K562 (cell line): ENCODE measurements around the gene SNX18. TPM values are rescaled to one million over a fixed set of nuclear protein-coding genes. Genes with fewer than 3 reads are reported as not detected.

Experiments
- ATAC-seq: fragments of 200-7000 bp; cut with Tn5 transposase; 3 replicates; pipeline ENCODE4 v1.9.1; 2020; ENCODE audit warnings: moderate library complexity
- BruUV-seq: library from RNA; stranded (reverse); fragments of 400-500 nt; replicated peaks from 2 replicates; lab custom pipeline; 2021; lab: Mats Ljungman, UMichigan
- CTCF ChIA-PET: fragments of 300-600 bp; formaldehyde crosslinking; extraction: SDS; loops from one replicate; lab custom pipeline; 2021; ENCODE audit warnings: low intra/inter-chr PET ratio; lab: Yijun Ruan, JAX
- POLR2A ChIA-PET: fragments of 300-600, 350-650 bp; sonication (Branson Sonifier 250); formaldehyde crosslinking; extraction: SDS; loops from one replicate; lab custom pipeline; 2021; ENCODE audit warnings: antibody characterized with exemption, inconsistent platforms; lab: Yijun Ruan, JAX
- DNase-seq, 4 experiments: peaks; one replicate each; pipeline versions ENCODE4 v3.0.0 to v3.0.0-alpha.2; 2011 to 2018; ENCODE audit warnings: low spot score in 3 of 4, mixed read lengths in 3 of 4; ENCODE audit errors: extremely low read depth in 1 of 4
- FAIRE-seq: peaks from 2 replicates; lab custom pipeline; 2011; peaks lifted over from hg19 to GRCh38; lab: Jason Lieb, UNC
- H2AFZ ChIP-seq: 2 replicates; pipeline ENCODE4 v1.6.0; 2011; ENCODE audit warnings: low read depth, low read length, control low read depth, inconsistent platforms
- H3K27ac ChIP-seq: fragments of 200-600 bp; 3 replicates; pipeline ENCODE4 v1.8.0; 2011; ENCODE audit warnings: low read depth, mild to moderate bottlenecking, control low read depth, inconsistent platforms, low read length, moderate library complexity, mixed read lengths; ENCODE audit errors: extremely low read depth
- H3K27me3 ChIP-seq, 2 experiments: fragments of 300-600 bp in 1 of 2; 2 replicates in 1 of 2; 3 replicates in 1 of 2; pipeline versions ENCODE4 v1.6.0 to v1.8.0; 2011; ENCODE audit warnings: inconsistent platforms in 2 of 2, low read length in 2 of 2, mild to moderate bottlenecking in 1 of 2, mixed read lengths in 1 of 2, moderate library complexity in 1 of 2; ENCODE audit not compliant: control insufficient read depth in 2 of 2, insufficient read depth in 2 of 2
- H3K36me3 ChIP-seq: fragments of 300-600 bp; 3 replicates; pipeline ENCODE4 v1.8.0; 2011; ENCODE audit warnings: mild to moderate bottlenecking, low read length, inconsistent platforms; ENCODE audit not compliant: control insufficient read depth, insufficient read depth
- H3K4me1 ChIP-seq, 2 experiments: fragments of 200-600 bp in 1 of 2; replicated peaks in 1 of 2; 2 replicates in 1 of 2; 3 replicates in 1 of 2; pipeline versions ENCODE4 v1.5.1 to v1.8.0; 2011; ENCODE audit warnings: inconsistent platforms in 2 of 2, low read length in 2 of 2, mild to moderate bottlenecking in 1 of 2, mixed read lengths in 1 of 2, moderate library complexity in 1 of 2; ENCODE audit not compliant: control insufficient read depth in 2 of 2, insufficient read depth in 2 of 2
- H3K4me2 ChIP-seq: 2 replicates; pipeline ENCODE4 v1.6.1; 2011; ENCODE audit warnings: low read length, control low read depth, inconsistent platforms, mixed read lengths; ENCODE audit not compliant: insufficient read depth
- H3K4me3 ChIP-seq: fragments of 200-600 bp; sonication (generic), shearing (Covaris generic); 2 replicates; pipeline ENCODE4 v1.5.1; 2016; ENCODE audit warnings: control low read depth, inconsistent platforms
- H3K79me2 ChIP-seq: fragments of 200-600 bp; 3 replicates; pipeline ENCODE4 v1.8.0; 2011; ENCODE audit warnings: low read length, inconsistent platforms; ENCODE audit not compliant: control insufficient read depth, insufficient read depth
- H3K9ac ChIP-seq, 2 experiments: 2 replicates each; pipeline versions ENCODE4 v1.6.0 to v1.6.1; 2011; ENCODE audit warnings: low read depth in 2 of 2, low read length in 2 of 2, control low read depth in 1 of 2, inconsistent platforms in 1 of 2, mild to moderate bottlenecking in 1 of 2, mixed read lengths in 1 of 2; ENCODE audit not compliant: insufficient read depth in 1 of 2
- H3K9me1 ChIP-seq: one replicate; pipeline ENCODE4 v1.6.0; 2011; ENCODE audit warnings: inconsistent platforms, mild to moderate bottlenecking, low read length, moderate library complexity; ENCODE audit not compliant: control insufficient read depth, insufficient read depth
- H3K9me3 ChIP-seq: replicated peaks from 2 replicates; pipeline ENCODE4 v1.5.1; 2011; ENCODE audit warnings: low read depth, low read length, inconsistent platforms; ENCODE audit not compliant: control insufficient read depth, insufficient read depth
- H4K20me1 ChIP-seq: replicated peaks from 2 replicates; pipeline ENCODE4 v1.6.1; 2011; ENCODE audit warnings: low read length, inconsistent platforms, mixed read lengths; ENCODE audit not compliant: control insufficient read depth, insufficient read depth
- ETV5 ChIP-seq: sonication (generic); formaldehyde crosslinking; IDR thresholded peaks from 2 replicates; pipeline ENCODE4 v1.4.0; 2020; ENCODE audit warnings: low read depth, mild to moderate bottlenecking, missing genetic modification reagents
- MXD1 ChIP-seq: fragments of 250-450 bp; sonication (Bioruptor Pico); IDR thresholded peaks from 2 replicates; pipeline ENCODE4 v1.8.0; 2021; ENCODE audit warnings: borderline replicate concordance, mild to moderate bottlenecking, moderate library complexity; ENCODE audit not compliant: poor library complexity, severe bottlenecking
- NUFIP1 ChIP-seq: fragments of 450-650 bp; IDR thresholded peaks from 2 replicates; pipeline ENCODE4 v1.6.1; 2018; ENCODE audit not compliant: partially characterized antibody
- U2AF1 ChIP-seq: fragments of 200-400 bp; formaldehyde crosslinking; optimal IDR thresholded peaks from 2 replicates; pipeline ENCODE3; 2017; ENCODE audit warnings: mild to moderate bottlenecking, low read depth, low read length, moderate library complexity
- ZKSCAN3 ChIP-seq: fragments of 250-450 bp; sonication (Bioruptor Pico); IDR thresholded peaks from 2 replicates; pipeline ENCODE4 v1.4.0; 2020
- ZNF324 ChIP-seq: fragments of 250-450 bp; sonication (Bioruptor Pico); IDR thresholded peaks from 2 replicates; pipeline ENCODE4 v1.4.0; 2020; ENCODE audit warnings: mild to moderate bottlenecking
- WGBS: fragments of 100-300 bp; shearing (Covaris generic); methylation state at CpG from one replicate; pipeline ENCODE4 v1.1.6; 2016; ENCODE audit warnings: low coverage, mixed read lengths; ENCODE audit not compliant: insufficient coverage; ENCODE audit errors: missing lambda C conversion rate; 5-methylcytosine and 5-hydroxymethylcytosine counted together
- in situ Hi-C: fragments of 300-500 bp; cut with MboI; formaldehyde crosslinking; loops from 4 replicates; pipeline ENCODE4 v1.15.0; 2018; ENCODE audit warnings: inconsistent platforms, mixed read lengths
- intact Hi-C: fragments of 100-400 bp; cut with micrococcal nuclease; formaldehyde crosslinking; loops from 2 replicates; pipeline ENCODE4 v1.14.2; 2022
- polyA plus RNA-seq, 8 experiments: library from polyadenylated mRNA; depleted of rRNA in 4 of 8; stranded (reverse) in 5 of 8; unstranded in 3 of 8; fragments of >200 nt; fragmentation: Nextera tagmentation in 2 of 8; fragmentation: Illumina TruSeq in 1 of 8; extraction: Ambion mirVana in 2 of 8; extraction: Trizol in 1 of 8; gene quantifications; 2 replicates each; pipeline versions ENCODE4 v1.2.1 to v1.2.3, GENCODE V29; 2011 to 2014; ENCODE audit warnings: inconsistent platforms in 1 of 8, missing spikeins in 1 of 8
- total RNA-seq, 7 experiments: library from RNA; depleted of rRNA in 6 of 7; stranded (reverse); fragments of >200 nt in 6 of 7; fragmentation: Illumina TruSeq in 2 of 7; extraction: Trizol in 2 of 7; gene quantifications; 2 replicates each; pipeline versions ENCODE4 v1.2.1 to v1.2.3, GENCODE V29; 2011 to 2021; ENCODE audit warnings: low replicate concordance in 1 of 7

The SNX18 gene
- total and polyA plus RNA-seq, 9 of the 15 experiments (the other 6 are each of a cell fraction or from before 2014, with no cell fraction given): 2.3 to 8.8 (median 6.0) TPM

- no peaks in the 10 kb centered on the region for H3K4me1 ChIP-seq
- no peaks in the 10 kb centered on the region for H3K36me3 ChIP-seq
- H3K27ac ChIP-seq: no peak overlapping the region
- H3K4me2 ChIP-seq: no peak overlapping the region
- H4K20me1 ChIP-seq: no peaks in the 10 kb centered on the region
- no peaks in the 10 kb centered on the region for H3K9me1 ChIP-seq
- no peak for ATAC-seq
- H3K79me2 ChIP-seq: no peaks in the 10 kb centered on the region
- 6% methylated on average over 4 of the region's 4 CpGs for WGBS
- TF ChIP-seq U2AF1 (no peak), ZKSCAN3 (CRISPR knock-in tag) (no peak), ZNF324 (CRISPR knock-in tag) (no peak), ETV5 (no peak), MXD1 (no peak), NUFIP1 (no peak)
- no peak overlapping the region for H3K9ac ChIP-seq
- FAIRE-seq: no peak
- in situ Hi-C loops (no loop called here), intact Hi-C loops (no loop called here)
- ChIA-PET CTCF (no interaction called here), POLR2A (interaction anchor here (1.1 kb wide), 1 partner anchor 16 kb away, joined by 6 read pairs; no protein-coding TSS in a partner anchor)
- H2AFZ ChIP-seq: no peak overlapping the region
- H3K9me3 ChIP-seq: no peaks in the 10 kb centered on the region
- H3K4me3 ChIP-seq: no peak overlapping the region
- no TSS peak for BruUV-seq
- H3K27me3 ChIP-seq: peaks cover 0 to 5% of the 10 kb centered on the region in 2 experiments; a peak in 1 of 5 replicates
- DNase-seq: no peak
Observed at GRCh38 chr5:54553659-54554207, 36.2 kb downstream of the SNX18 start.
